Measurements from ENCODE around the gene PTPN1.
A peak's percentile ranks its signal among the peaks of the same experiment; 100 is the strongest.
"Not testable (repeated sequence)": the region's sequence is repeated elsewhere in the genome, so short reads cannot be mapped to it uniquely, and the experiment has no call there.

Gene PTPN1

GRCh38 chr20:50592282-50593004, 82.3 kb downstream of the PTPN1 start:
- no peak for DNase-seq (ENCODE audit: low spot score)

GRCh38 chr20:50593005-50593335, 82.8 kb downstream of the PTPN1 start:
- DNase-seq (ENCODE audit: low spot score), result no peak

DNA sequence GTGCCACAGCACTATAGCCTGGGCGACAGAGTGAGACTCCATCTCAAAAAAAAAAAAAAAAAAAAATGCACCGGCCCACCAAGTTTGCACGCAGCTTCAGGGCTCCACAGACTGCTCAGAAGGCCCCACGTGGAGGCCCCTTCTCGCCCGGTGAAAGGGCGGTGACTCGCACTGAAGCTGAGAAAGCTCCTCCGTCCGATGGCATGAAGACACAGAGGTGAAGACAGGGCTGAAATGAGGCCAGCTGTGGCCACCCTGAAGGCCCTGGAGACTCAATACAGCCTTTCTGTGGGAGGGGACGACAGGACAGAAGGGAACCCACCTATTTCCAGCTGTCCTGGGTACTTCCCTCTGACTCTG, 84.0 kb downstream of the PTPN1 start:
- no peak for DNase-seq (ENCODE audit: low spot score)

- no peak for DNase-seq (ENCODE audit: low spot score)
These were observed 84.6 kb downstream of the PTPN1 start for GRCh38 chr20:50594591-50595432.

GRCh38 chr20:50595433-50595895, 85.3 kb downstream of the PTPN1 start:
- DNase-seq (ENCODE audit: low spot score), result no peak

GRCh38 chr20:50595988-50596693, 86.0 kb downstream of the PTPN1 start:
- no peak for DNase-seq (ENCODE audit: low spot score)

- DNase-seq (ENCODE audit: low spot score), result no peak
These were observed 86.5 kb downstream of the PTPN1 start for GRCh38 chr20:50596694-50597021.

GRCh38 chr20:50597406-50597969, 87.3 kb downstream of the PTPN1 start:
- no peak for DNase-seq (ENCODE audit: low spot score)

DNA sequence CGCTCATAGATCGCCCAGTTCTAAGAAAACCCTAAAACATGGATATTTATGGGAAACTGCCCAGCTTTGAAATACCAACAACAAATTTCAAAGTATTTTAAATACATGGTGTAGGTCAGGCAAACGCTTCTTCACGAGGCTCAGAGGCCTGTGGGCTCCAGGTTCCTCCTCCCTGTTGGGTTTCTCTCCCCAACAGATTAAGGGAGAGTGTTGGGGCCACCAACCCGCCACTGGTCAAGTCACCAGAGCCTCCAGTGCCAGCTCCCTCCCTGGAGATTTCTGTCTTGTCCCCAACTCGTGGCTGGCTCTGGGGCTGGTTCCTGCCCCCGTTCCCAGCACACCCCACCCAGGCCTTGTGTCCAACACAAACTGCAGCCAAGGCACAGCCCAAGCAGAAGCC, 87.9 kb downstream of the PTPN1 start:
- DNase-seq (ENCODE audit: low spot score), result no peak

GRCh38 chr20:50598768-50599167, 88.6 kb downstream of the PTPN1 start:
- not testable (repeated sequence) for DNase-seq (ENCODE audit: low spot score)

DNA sequence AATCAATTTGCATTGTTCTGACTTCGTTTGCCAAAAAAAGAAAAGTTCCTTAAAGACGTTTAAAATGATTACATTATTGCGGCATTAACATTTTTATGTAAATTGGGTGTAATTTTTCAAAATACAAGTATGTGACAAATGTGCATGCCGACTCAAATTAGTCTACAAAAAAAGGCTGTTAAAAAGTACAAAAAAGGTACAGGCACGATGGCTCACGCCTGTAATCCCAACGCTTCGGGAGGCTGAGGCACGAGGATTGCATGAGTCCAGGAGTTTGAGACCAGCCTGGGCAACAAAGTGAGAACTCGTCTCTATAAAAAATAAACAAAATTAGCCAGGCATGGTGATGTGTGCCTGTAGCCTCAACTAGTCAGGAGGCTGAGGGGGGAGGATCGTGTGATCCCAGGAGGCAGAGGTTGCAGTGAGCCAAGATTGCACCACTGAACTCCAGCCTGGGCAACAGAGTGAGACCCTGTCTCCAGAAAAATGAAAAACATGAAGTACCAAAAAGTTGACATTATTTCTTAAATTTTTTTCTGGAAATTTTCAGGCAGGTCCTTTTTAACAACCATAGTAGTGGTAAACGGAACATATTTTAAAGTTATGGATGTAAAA, 90.2 kb downstream of the PTPN1 start:
- no peak for DNase-seq (ENCODE audit: low spot score)

DNA sequence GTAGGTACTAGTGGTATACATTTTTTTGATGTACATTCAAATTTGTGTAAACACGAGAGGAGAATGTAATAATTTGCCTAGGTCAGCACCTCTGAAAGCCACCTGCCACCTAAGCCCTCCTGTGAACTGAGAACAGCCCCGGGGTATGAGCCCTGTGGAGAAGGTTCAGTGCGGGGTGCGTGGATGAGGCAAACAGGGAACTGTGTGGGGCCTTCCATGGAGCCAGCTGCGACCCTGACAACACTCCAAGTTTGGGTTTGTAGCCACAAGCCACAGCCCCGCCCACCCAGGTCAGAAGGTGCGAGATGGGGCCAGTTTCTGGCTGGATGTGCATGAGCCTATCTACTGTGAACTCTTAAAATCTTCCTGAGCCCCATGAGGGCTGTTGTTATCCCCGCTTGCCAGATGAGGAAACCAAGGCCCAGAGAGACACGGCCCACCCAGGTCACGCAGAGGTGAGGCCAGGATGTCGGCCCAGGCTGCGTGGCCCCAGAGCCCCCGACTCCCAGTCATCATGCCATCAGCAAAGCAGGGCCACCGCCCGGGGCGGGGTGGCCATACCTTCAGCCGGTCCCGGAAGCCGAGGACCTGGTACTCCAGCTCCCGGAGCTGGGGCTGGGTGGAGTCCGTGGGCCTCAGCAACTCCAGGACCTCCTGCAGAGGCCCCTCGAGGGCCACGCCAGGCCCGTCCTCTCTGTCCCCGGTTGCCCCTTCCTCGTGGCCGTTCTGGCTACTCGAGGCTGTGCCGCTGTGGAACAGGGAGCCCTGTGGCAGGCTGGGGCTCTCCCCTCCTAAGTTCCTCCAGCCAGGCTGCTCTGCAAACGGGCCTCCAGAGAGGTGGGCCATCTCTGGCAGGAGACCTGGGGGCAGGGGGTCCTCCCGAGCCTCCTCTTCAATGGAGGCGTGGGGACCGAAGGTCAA, 91.6 kb downstream of the PTPN1 start:
- peak; percentile 43 for DNase-seq (ENCODE audit: low spot score)

DNA sequence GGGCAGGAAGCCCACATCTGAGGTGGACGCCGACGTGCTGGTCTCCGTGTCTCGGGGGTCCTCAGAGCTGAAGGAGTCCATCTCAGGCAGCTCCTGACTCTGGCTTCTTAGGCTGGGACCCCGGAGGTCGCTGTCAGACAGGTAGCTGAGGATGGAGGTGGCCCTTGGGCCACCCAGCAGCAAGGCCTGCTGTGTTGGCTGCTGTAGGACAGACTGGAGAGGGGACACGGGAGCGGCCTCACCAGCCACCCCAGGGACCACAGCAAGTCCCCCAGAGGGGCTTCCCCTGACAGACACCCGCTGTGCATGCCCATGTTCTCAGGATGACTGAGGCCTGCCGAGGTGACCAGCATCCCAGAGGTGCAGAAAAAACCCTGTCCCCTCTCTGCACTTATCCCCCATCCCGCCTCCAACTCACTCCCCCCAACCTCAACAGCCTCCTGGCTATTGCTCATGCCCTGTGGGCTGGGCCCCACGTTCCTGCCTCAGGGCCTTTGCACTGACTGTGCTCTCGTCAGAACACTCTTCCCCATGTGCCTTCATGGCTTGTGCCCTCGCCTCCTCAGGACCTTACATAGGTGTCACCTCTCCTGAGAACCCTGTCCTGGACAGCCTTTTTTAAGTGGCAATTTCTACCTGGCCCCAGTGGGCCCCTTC, 92.4 kb downstream of the PTPN1 start:
- DNase-seq (ENCODE audit: low spot score), result no peak

GRCh38 chr20:50604451-50604850, 94.3 kb downstream of the PTPN1 start:
- DNase-seq (ENCODE audit: low spot score), result no peak

GRCh38 chr20:50605136-50605535, 95.0 kb downstream of the PTPN1 start:
- no peak for DNase-seq (ENCODE audit: low spot score)

GRCh38 chr20:50607436-50607835, 97.3 kb downstream of the PTPN1 start:
- no peak for DNase-seq (ENCODE audit: low spot score)

DNA sequence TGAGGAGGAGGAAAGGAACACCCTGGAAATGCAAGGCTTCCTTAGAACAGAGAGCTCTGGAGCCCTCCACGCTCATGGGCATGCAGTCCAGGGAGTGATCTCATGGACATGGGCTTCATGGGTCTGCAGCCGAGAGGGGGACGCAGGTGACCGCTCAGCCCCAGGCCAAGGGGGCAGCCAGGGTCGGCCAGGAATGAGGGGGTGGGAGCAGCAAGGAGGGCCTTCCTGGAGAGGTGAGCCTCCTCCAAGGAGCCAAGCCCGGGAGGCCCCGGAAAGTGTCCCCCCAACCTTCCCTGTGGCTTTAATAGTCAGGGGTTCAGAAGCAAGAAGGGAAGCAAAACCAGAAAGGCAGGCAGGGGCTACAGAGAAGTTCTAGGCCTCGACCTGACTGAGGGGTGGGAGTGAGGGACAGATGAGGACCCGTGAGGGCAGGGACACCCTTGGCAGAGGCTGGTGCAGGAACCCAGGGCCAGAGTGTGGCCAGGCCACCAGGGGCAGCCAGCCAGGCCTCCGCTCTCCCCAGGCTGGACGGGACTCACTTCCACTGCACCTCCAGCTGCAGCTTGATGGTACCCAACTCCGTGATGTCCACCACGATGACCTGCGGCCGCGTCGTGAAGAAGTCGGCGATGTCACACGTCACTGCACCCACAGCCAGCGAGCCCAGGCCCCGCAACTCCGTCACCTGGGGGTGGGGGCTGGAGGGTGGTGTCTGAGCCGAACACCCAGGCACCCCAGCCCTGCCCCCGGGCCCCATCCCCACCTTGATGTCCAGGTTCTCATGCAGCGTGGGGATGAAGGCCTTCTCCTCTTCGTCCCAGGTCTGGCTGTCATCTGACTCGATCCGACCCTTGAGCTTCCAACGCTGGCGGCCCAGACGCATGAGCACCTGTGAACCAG, 97.9 kb downstream of the PTPN1 start:
- no peak for DNase-seq (ENCODE audit: low spot score)

DNA sequence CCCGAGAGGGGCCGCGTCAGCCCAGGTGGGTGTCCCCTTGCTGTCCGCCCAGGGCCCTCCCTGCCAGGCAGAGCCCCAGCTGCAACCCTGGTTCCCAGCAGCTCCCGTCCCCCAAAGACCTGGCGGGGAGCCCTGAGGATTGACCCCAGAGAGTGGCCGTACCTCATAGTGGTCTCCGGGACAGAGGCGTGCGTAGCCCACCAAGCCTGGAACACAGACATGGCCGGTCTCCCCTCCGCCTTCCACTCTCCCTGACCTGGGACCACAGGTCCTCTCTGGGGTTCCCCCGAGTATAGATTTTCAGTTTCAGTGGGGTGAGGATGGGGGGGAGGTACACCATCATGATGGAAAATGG, 98.5 kb downstream of the PTPN1 start:
- no peak for DNase-seq (ENCODE audit: low spot score)

DNA sequence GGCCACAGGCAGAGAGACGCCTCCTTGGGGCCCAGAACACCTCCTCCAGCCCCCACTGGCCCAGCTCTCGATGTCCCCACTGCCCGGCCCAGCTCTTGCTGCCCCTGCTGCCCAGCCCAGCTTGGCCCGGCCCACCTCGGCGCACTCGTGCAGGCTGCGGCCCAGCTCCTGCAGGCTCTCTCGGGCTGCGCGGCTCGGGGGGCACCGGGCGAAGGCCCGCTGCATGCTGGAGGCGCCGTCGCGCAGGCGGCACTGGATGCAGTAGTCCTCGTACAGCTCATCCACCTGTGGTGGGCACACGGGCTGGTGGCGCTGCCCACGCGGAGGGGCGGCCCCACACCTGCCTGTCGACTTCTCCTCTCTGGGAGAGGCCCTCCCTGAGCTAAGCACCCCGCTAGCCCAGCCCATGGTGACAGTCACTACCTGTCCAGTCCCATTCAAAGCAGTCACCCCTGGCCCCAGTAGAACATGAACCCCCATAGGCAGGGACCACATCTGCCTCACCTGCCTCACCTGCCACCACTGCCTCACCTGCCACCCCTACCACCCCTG, 99.3 kb downstream of the PTPN1 start:
- no peak for DNase-seq (ENCODE audit: low spot score)
